Measurements from ENCODE around the gene RFX4.

The RFX4 gene

DNA sequence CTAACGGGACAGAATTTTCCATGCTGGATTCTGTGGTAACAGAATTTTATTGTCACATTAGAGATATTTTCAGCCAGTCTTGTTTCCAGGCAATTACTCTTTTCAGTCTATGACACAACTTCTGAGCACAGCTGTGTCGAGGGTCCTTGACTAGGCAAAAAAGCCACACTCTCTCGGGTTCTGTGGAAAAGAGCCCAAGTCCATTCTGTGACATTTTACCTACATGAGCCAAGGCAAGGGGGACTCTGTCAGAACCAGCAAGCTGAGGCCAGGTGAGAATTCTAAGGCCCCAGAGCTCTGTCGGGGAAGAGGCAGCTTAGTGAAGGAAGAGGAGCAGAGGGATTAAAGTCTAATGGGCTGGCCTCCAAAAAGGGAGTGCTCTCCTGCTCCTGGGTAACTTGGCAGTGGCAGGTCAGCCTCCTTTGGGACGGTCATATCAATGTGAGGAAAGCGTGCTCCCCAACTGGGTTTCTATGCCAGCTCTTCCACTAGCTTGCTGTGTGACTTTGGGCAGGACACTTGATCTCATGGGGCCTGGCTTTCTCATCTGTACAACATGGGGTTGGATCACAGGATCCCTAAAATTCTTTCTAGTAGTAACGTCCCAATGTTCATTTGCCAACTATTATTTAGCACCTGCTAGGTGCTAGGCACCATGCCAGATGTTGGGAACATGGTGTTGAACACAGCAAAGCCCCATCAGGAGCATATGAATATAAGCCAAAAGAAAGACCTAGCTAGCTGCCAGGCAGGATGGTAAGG lies 175.7 kb downstream of the RFX4 start:
- no peaks in the 10 kb centered on the region for H3K79me2 ChIP-seq (ENCODE audit: insufficient read depth, low read length)
- ATAC-seq (ENCODE audit: insufficient read depth, low read depth) (no peak), DNase-seq (no peak)
- H3K36me3 ChIP-seq (ENCODE audit: insufficient read depth, low read length), result no peaks in the 10 kb centered on the region
- H3K9me3 ChIP-seq (ENCODE audit: insufficient read depth, low read length, severe bottlenecking), result no peaks in the 10 kb centered on the region
- H4K20me1 ChIP-seq (ENCODE audit: insufficient read depth, low read length), result no peaks in the 10 kb centered on the region
- no peak overlapping the region for H3K27ac ChIP-seq (ENCODE audit: low read length)
- H3K4me1 ChIP-seq (ENCODE audit: insufficient read depth, low read length), result peaks cover 22% of the 10 kb centered on the region
- H3K4me3 ChIP-seq (ENCODE audit: low read depth in 1 of 2, low read length in 2 of 2), result no peak overlapping the region
- H3K4me2 ChIP-seq (ENCODE audit: insufficient read depth, low read length), result no peak overlapping the region
- no peak overlapping the region for H3K9ac ChIP-seq (ENCODE audit: low read depth, low read length)
- TF ChIP-seq, protein P1, sequence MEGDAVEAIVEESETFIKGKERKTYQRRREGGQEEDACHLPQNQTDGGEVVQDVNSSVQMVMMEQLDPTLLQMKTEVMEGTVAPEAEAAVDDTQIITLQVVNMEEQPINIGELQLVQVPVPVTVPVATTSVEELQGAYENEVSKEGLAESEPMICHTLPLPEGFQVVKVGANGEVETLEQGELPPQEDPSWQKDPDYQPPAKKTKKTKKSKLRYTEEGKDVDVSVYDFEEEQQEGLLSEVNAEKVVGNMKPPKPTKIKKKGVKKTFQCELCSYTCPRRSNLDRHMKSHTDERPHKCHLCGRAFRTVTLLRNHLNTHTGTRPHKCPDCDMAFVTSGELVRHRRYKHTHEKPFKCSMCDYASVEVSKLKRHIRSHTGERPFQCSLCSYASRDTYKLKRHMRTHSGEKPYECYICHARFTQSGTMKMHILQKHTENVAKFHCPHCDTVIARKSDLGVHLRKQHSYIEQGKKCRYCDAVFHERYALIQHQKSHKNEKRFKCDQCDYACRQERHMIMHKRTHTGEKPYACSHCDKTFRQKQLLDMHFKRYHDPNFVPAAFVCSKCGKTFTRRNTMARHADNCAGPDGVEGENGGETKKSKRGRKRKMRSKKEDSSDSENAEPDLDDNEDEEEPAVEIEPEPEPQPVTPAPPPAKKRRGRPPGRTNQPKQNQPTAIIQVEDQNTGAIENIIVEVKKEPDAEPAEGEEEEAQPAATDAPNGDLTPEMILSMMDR (IDR thresholded peaks at IDR 0.05; ENCODE audit: borderline replicate concordance, extremely low read depth, low read length, poor library complexity, severe bottlenecking), result no peak
- TF ChIP-seq EZH2 (IDR thresholded peaks at IDR 0.05; ENCODE audit: borderline replicate concordance, low read depth, low read length, severe bottlenecking), result no peak
- H3K27me3 ChIP-seq (ENCODE audit: insufficient read depth, low read length, poor library complexity), result no peaks in the 10 kb centered on the region
- H2AFZ ChIP-seq (ENCODE audit: low read depth, low read length), result no peak overlapping the region

DNA sequence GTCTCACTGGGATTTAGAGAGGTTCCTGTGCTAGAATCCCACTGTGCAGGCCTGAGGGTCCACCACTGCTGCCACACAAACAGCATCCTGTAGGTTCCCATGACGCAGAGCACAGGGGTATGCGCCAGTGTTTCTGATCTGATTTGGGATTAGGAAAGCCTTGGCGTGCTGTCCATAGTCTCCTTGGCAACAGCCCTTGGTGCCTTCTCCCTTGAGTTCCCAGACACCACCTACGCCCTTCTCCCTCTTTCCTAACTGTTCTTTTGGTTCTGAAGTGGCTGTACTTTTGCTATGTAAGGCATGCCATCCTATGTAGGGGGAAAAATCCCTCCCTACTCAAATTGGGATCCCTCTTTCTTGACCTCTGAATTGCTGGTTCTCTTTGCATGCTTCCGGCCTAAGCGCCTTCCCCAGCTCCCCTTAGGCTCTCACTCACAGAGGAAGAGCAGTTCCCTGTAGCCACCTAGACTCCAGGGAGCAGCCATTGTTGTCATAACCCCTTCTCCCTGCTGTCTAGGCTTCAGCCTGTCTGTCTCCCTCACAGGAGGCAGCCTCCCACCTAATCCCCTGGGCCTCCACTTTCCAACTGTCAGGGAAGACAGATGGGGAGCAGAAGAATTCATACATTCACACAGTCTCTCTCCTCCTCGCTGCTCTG lies 176.9 kb downstream of the RFX4 start:
- ATAC-seq (ENCODE audit: insufficient read depth, low read depth), result peak; percentile 71
- Histone ChIP-seq H3K4me3 (ENCODE audit: low read depth in 1 of 2, low read length in 2 of 2) (peak overlapping the region in 1 of 2 experiments; percentile 52; a peak in 2 of 4 replicates), H3K4me2 (ENCODE audit: insufficient read depth, low read length) (peak overlapping the region; percentile 66)

DNA sequence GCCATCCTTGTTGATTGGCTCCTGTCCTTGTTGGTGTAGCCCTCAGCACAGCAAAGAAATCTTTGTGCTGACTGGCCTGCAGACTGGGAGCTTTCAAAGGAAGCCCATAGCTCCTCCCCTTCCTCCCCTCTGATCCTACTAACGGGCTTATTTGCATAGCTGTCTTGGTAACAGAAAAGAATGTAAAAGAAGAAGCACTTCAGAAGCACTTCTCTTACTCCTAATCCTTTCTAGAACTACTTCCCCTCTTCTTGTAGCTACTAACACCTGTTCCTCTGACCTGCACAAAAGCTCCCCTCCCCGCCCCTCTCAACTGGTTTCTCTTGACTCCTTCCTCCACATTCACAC lies 177.4 kb downstream of the RFX4 start:
- DNase-seq (peak; percentile 66), ATAC-seq (ENCODE audit: insufficient read depth, low read depth) (peak; percentile 98)
- H3K27ac ChIP-seq (ENCODE audit: low read length), result peak overlapping the region; percentile 90
- H2AFZ ChIP-seq (ENCODE audit: low read depth, low read length), result peak overlapping the region; percentile 96
- no peaks in the 10 kb centered on the region for H4K20me1 ChIP-seq (ENCODE audit: insufficient read depth, low read length)
- H3K27me3 ChIP-seq (ENCODE audit: insufficient read depth, low read length, poor library complexity), result no peaks in the 10 kb centered on the region
- peaks cover 22% of the 10 kb centered on the region for H3K4me1 ChIP-seq (ENCODE audit: insufficient read depth, low read length)
- H3K9me3 ChIP-seq (ENCODE audit: insufficient read depth, low read length, severe bottlenecking), result no peaks in the 10 kb centered on the region
- TF ChIP-seq, protein P1 (IDR thresholded peaks at IDR 0.05; ENCODE audit: borderline replicate concordance, extremely low read depth, low read length, poor library complexity, severe bottlenecking), result no peak
- TF ChIP-seq EZH2 (IDR thresholded peaks at IDR 0.05; ENCODE audit: borderline replicate concordance, low read depth, low read length, severe bottlenecking), result no peak
- H3K9ac ChIP-seq (ENCODE audit: low read depth, low read length), result peak overlapping the region; percentile 55
- H3K4me2 ChIP-seq (ENCODE audit: insufficient read depth, low read length), result peak overlapping the region; percentile 66
- peak overlapping the region in 1 of 2 experiments; percentile 52; a peak in 2 of 4 replicates for H3K4me3 ChIP-seq (ENCODE audit: low read depth in 1 of 2, low read length in 2 of 2)
- no peaks in the 10 kb centered on the region for H3K36me3 ChIP-seq (ENCODE audit: insufficient read depth, low read length)
- no peaks in the 10 kb centered on the region for H3K79me2 ChIP-seq (ENCODE audit: insufficient read depth, low read length)

More for the DNA sequence above, 176.9 kb downstream of the RFX4 start:
- TF ChIP-seq, protein P1 (IDR thresholded peaks at IDR 0.05; ENCODE audit: borderline replicate concordance, extremely low read depth, low read length, poor library complexity, severe bottlenecking), result no peak
- no peak for TF ChIP-seq EZH2 (IDR thresholded peaks at IDR 0.05; ENCODE audit: borderline replicate concordance, low read depth, low read length, severe bottlenecking)
- no peaks in the 10 kb centered on the region for H4K20me1 ChIP-seq (ENCODE audit: insufficient read depth, low read length)
- H3K79me2 ChIP-seq (ENCODE audit: insufficient read depth, low read length), result no peaks in the 10 kb centered on the region
- H3K9me3 ChIP-seq (ENCODE audit: insufficient read depth, low read length, severe bottlenecking), result no peaks in the 10 kb centered on the region
- H2AFZ ChIP-seq (ENCODE audit: low read depth, low read length), result peak overlapping the region; percentile 96
- H3K9ac ChIP-seq (ENCODE audit: low read depth, low read length), result peak overlapping the region; percentile 55
- no peak for DNase-seq
- H3K4me1 ChIP-seq (ENCODE audit: insufficient read depth, low read length), result peaks cover 22% of the 10 kb centered on the region
- H3K27ac ChIP-seq (ENCODE audit: low read length), result peak overlapping the region; percentile 90
- no peaks in the 10 kb centered on the region for H3K27me3 ChIP-seq (ENCODE audit: insufficient read depth, low read length, poor library complexity)
- no peaks in the 10 kb centered on the region for H3K36me3 ChIP-seq (ENCODE audit: insufficient read depth, low read length)
